Retinal pigment epithelial cell (primary cell): ENCODE data around the gene INHBB.

Experiments used
- DNase-seq: peaks from one replicate; pipeline ENCODE4 v3.0.0-alpha.2; 2010; ENCODE audit warnings: low read depth
- H3K4me3 ChIP-seq: 2 replicates; pipeline ENCODE4 v1.5.1; 2011; ENCODE audit warnings: mild to moderate bottlenecking, low read length, control low read depth, moderate library complexity
- CTCF ChIP-seq: conservative IDR thresholded peaks from 2 replicates; pipeline ENCODE4 v1.5.1; 2011; ENCODE audit warnings: low read depth, low read length, control low read depth, inconsistent platforms

The INHBB gene

GRCh38 chr2:120365236-120365793 is 19.4 kb downstream of the INHBB start:
- no peak for DNase-seq
- H3K4me3 ChIP-seq = no peak overlapping the region
- TF ChIP-seq CTCF = no peak

- no peak for DNase-seq
- TF ChIP-seq CTCF = no peak
- no peak overlapping the region for H3K4me3 ChIP-seq
Measured at GRCh38 chr2:120366698-120367097, 20.8 kb downstream of the INHBB start.

- no peak overlapping the region for H3K4me3 ChIP-seq
- DNase-seq = no peak
- no peak for TF ChIP-seq CTCF
Measured at GRCh38 chr2:120367221-120367620, 21.3 kb downstream of the INHBB start.

GRCh38 chr2:120367649-120368048 is 21.7 kb downstream of the INHBB start:
- no peak for TF ChIP-seq CTCF
- H3K4me3 ChIP-seq = no peak overlapping the region

GRCh38 chr2:120368086-120368485 is 22.1 kb downstream of the INHBB start:
- DNase-seq = no peak
- no peak for TF ChIP-seq CTCF
- H3K4me3 ChIP-seq = no peak overlapping the region

More at GRCh38 chr2:120367649-120368048, 21.7 kb downstream of the INHBB start:
- no peak for DNase-seq

- DNase-seq = no peak
- H3K4me3 ChIP-seq = no peak overlapping the region
- no peak for TF ChIP-seq CTCF
Measured at GRCh38 chr2:120369250-120369649, 23.3 kb downstream of the INHBB start.

- H3K4me3 ChIP-seq = no peak overlapping the region
- no peak for DNase-seq
- TF ChIP-seq CTCF = no peak
Measured at GRCh38 chr2:120371969-120372625, 26.2 kb downstream of the INHBB start.
